Lower leg skin (tissue), 4 donors: ENCODE results near the gene RBM14. TPM values are rescaled to one million over a fixed set of nuclear protein-coding genes. Genes with fewer than 3 reads are reported as not detected.

Experiments
- DNase-seq, 2 donors: peaks; one replicate each; pipeline ENCODE4 v3.0.0-alpha.2; 2019; ENCODE audit warnings: low spot score in 2 of 2
- H3K4me3 ChIP-seq: fragments of 200-600 bp; sonication (generic); 2 replicates; pipeline ENCODE4 v1.5.1; 2017; ENCODE audit warnings: mild to moderate bottlenecking, low read depth; ENCODE audit not compliant: poor library complexity, severe bottlenecking
- POLR2A ChIP-seq, 2 donors: fragments of 450-650 bp; IDR thresholded peaks; one replicate each; pipeline ENCODE4 v1.6.1; 2016 to 2017; ENCODE audit warnings: antibody characterized with exemption in 2 of 2, mild to moderate bottlenecking in 1 of 2, moderate library complexity in 1 of 2
- WGBS, 2 donors: methylation state at CpG; one replicate each; pipeline ENCODE4 v1.1.5; 2018; 5-methylcytosine and 5-hydroxymethylcytosine counted together
- intact Hi-C: fragments of 100-400 bp; cut with DNase I; formaldehyde crosslinking; loops from one replicate; pipeline ENCODE4 v1.15.0; 2023; ENCODE audit warnings: low total_unique reads
- total RNA-seq, 4 donors: library from RNA; depleted of rRNA; stranded (reverse); fragments of >200 nt; gene quantifications; one replicate each; pipeline ENCODE4 v1.1.0, GENCODE V29; 2016
- TF ChIP-seq, protein P1 (sequence below), 3 donors: fragments of 450-650 bp; IDR thresholded peaks; one replicate each; pipeline ENCODE4 v1.5.1; 2016; ENCODE audit warnings: antibody characterized with exemption in 3 of 3, mild to moderate bottlenecking in 3 of 3, moderate library complexity in 2 of 3

RBM14 gene, protein sequence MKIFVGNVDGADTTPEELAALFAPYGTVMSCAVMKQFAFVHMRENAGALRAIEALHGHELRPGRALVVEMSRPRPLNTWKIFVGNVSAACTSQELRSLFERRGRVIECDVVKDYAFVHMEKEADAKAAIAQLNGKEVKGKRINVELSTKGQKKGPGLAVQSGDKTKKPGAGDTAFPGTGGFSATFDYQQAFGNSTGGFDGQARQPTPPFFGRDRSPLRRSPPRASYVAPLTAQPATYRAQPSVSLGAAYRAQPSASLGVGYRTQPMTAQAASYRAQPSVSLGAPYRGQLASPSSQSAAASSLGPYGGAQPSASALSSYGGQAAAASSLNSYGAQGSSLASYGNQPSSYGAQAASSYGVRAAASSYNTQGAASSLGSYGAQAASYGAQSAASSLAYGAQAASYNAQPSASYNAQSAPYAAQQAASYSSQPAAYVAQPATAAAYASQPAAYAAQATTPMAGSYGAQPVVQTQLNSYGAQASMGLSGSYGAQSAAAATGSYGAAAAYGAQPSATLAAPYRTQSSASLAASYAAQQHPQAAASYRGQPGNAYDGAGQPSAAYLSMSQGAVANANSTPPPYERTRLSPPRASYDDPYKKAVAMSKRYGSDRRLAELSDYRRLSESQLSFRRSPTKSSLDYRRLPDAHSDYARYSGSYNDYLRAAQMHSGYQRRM
- 10 to 100 TPM; 35.8 to 47.4 (median 44.6) TPM for total RNA-seq

DNA sequence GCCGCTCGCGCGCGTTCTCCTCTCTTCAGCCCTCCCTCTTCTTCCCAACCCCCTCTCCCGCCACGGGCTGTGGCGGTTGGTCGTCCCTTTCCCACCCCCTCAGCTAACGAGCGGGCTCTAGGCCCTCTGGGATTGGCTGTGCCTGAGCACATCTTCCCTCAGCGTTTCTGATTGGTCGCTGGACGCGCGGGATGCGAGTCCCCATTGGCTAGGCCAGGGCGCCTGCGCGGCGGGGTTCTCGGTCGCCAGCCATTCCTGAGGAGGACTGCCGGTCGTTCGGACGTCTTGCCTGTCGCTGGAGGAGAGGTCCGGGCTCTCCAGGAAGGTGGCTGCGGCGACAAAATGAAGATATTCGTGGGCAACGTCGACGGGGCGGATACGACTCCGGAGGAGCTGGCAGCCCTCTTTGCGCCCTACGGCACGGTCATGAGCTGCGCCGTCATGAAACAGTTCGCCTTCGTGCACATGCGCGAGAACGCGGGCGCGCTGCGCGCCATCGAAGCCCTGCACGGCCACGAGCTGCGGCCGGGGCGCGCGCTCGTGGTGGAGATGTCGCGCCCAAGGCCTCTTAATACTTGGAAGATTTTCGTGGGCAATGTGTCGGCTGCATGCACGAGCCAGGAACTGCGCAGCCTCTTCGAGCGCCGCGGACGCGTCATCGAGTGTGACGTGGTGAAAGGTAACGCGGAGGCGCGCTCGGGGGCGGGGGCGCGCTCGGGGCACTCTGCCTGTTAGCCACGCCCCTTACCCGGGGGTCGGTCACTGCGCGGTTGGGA is at the start of gene RBM14:
Gene RBM14 (plus strand): TSS at position 252 of the 776 bp plus-strand sequence. CDS start 91 bp downstream, at position 343.
- TF ChIP-seq, protein P1, sequence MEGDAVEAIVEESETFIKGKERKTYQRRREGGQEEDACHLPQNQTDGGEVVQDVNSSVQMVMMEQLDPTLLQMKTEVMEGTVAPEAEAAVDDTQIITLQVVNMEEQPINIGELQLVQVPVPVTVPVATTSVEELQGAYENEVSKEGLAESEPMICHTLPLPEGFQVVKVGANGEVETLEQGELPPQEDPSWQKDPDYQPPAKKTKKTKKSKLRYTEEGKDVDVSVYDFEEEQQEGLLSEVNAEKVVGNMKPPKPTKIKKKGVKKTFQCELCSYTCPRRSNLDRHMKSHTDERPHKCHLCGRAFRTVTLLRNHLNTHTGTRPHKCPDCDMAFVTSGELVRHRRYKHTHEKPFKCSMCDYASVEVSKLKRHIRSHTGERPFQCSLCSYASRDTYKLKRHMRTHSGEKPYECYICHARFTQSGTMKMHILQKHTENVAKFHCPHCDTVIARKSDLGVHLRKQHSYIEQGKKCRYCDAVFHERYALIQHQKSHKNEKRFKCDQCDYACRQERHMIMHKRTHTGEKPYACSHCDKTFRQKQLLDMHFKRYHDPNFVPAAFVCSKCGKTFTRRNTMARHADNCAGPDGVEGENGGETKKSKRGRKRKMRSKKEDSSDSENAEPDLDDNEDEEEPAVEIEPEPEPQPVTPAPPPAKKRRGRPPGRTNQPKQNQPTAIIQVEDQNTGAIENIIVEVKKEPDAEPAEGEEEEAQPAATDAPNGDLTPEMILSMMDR (IDR thresholded peaks at IDR 0.05): no peak
- peak in 1 of 2 donors; percentile 99 for TF ChIP-seq POLR2A (IDR thresholded peaks at IDR 0.05)
- peak within 1 kb of the TSS; percentile 82 for H3K4me3 ChIP-seq
- DNase-seq: peak; percentile 98 to 100
- 0 to 1% methylated on average over 49 to 57 of the region's 90 CpGs for WGBS, 2 donors
- intact Hi-C loops: no loop called here

DNA sequence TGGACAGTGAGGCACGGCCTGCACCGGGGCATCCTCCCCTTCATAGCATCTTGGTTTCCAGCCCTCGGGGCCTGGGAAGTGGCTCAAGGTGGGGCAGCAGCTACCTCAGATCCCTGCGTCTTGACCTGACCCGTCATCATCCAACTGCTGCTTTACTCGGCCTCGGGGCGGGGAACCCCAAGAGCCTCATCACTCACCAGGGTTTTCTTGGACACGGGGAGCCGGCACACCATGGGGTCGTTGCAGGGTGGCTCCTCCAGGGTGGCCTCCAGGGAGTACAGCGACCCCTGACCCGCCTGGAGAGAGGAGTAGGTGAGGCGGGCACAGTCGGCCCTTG is 48.7 kb upstream of the RBM14 start:
- no peak overlapping the region for H3K4me3 ChIP-seq
- 43 to 54% methylated on average over 8 to 11 of the region's 15 CpGs for WGBS, 2 donors
- DNase-seq: no peak
- TF ChIP-seq POLR2A (IDR thresholded peaks at IDR 0.05): no peak
- TF ChIP-seq, protein P1 (IDR thresholded peaks at IDR 0.05): no peak
- intact Hi-C loops: no loop called here

DNA sequence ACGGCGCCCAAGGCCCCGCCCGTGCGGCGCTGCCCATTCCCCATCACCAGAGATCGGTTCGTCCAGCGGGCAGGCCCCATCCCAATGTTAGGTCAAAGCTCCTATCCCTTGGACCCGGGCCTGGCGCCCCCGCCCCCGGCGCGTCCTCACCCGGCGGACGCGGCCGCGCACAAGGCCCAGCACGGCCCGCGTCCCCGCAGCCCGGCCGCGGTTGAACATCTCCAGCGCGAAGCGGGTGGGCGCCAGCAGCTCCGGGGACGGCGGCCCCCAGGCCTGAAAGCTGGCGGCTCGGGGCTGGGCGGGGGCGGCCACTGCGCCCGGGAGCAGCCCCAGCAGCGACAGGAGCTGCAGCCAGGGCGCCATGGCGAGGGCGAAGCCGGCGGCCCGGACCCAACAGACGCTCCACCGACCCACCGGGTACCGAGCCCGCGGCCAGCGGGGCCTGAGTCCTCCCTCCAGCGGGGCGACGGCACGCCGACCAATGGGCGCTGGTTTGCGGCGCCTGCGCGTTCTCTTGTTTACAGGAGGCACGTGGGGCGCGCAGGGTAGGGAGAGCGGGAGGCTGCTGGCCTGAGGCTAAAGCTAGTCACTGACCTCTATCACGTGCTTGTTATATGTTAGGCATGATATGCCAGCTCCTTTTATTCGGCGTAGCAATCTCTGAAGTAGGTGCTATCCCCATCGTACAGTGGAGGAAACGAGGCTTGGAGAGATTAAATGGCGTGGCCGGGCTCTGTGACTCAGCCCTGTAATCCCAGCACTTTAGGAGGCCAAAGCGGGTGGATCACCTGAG is 48.1 kb upstream of the RBM14 start, which contains the start of gene CTSF:
Gene CTSF (minus strand): TSS at position 483 of the 793 bp plus-strand sequence. CDS start 120 bp downstream, at position 363.
- no peak for TF ChIP-seq POLR2A (IDR thresholded peaks at IDR 0.05)
- TF ChIP-seq, protein P1 (IDR thresholded peaks at IDR 0.05): no peak
- H3K4me3 ChIP-seq: peak within 1 kb of the TSS; percentile 47
- 2 to 4% methylated on average over 46 to 49 of the region's 77 CpGs for WGBS, 2 donors
- intact Hi-C loops: no loop called here
- peak; percentile 87 to 96 for DNase-seq

DNA sequence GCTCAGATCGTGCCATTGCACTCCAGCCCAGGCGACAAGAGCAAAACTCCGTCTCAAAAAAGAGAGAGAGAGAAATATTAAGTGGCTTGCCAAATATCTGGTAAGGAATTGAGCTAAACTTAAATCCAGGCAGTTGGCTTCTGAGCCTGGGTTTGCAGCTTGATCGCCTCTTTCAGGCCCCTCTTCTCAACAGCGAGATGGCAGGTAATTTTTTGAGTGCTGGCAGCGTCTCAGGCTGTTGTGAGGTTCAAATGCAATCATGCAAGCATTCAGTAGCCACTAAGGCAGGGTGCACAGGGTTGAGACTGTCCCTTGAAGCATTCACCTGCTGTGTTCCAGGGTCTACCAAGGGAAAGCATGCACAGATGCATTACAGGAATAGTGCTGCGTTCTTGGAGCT is 47.4 kb upstream of the RBM14 start:
- no peak overlapping the region for H3K4me3 ChIP-seq
- WGBS, 2 donors: 80 to 86% methylated on average over 7 of the region's 7 CpGs
- intact Hi-C loops: no loop called here
- TF ChIP-seq, protein P1 (IDR thresholded peaks at IDR 0.05): no peak
- TF ChIP-seq POLR2A (IDR thresholded peaks at IDR 0.05): no peak
- no peak for DNase-seq
